ENCODE results near the gene SZT2.
"Not testable (repeated sequence)": the region's sequence is repeated elsewhere in the genome, so short reads cannot be mapped to it uniquely, and the experiment has no call there.

SZT2 gene

DNA sequence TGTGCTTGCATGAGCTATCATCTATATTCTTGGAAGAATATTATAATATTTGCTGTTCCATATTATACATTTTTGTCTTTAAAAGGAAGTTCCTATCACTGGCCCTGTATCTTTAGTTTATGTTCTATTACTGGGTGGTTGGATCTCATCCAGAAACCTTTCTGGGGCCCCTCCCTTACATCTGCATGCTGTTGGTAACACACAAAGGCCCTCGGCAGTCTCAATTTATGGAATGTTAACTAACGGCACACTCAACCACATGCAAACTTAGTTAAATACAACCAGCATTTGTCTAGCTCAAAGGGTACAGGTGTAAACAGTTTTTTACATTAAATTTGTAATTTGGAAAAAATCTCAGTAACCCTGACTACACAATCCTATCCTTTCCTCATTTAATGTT is 73.8 kb downstream of the SZT2 start:
- DNase-seq: no peak

DNA sequence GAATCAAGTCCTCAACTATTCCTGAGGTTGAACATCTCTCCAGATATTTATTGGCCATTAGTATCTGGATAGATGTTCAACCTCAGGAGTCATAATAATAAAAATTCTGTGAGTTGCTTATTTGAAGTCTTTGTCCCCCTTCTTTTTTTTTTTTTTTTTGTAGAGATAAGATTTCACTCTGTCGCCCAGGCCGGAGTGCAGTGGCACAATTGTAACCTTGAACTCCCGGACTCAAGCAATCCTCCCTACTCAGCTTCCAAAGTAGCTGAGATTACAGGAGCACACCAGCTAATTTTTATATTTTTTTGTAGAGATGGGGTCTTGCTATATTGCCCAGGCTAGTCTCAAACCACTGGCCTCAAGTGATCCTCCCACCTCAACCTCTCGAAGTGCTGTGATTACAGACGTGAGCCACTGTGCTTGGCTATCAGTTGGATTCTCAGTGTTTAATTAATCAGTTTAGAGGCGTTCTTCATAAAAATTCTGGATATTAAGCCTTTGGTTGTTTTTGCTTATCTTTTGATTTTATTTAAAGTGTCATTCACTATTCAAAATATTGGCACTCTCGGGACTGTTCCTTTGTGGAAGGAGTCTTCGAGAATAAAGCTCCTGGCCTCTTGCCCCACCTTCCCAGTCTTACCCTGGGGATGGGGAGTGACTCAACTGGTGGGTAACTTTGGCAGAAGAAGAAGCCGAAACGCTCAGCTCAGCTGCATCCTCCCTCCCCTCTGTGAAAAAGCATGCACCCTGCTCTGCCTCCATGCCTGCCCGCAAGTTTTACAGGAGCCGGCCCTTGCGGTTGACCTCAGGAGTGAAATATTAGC is 75.2 kb downstream of the SZT2 start:
- DNase-seq: no peak

DNA sequence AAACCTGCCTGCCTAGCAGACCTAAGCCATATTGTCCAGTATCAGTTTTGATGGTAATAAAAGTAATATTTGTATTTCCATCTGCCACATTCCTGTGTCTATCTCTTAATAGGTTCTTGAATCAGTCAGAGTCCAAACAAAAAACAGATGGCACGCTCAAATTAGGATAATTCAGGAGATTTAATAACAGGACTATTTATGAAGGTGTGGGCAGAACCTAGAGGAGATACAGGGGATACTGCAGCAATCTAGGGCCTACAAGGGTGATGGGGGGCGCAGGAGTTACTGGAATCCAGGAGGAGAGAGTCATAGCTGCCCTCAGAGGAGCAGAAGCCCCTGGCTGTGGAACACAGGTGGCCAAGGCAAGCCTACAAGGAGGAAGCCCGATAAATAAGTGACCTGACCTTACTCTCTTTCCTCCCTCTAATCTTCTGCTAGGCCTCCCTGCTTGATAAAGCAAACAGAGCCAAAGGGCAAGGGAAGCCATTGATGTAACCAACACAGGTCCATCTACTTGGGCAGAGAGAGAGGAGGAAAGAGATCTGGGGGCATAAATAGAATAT is 75.9 kb downstream of the SZT2 start:
- no peak for DNase-seq

DNA sequence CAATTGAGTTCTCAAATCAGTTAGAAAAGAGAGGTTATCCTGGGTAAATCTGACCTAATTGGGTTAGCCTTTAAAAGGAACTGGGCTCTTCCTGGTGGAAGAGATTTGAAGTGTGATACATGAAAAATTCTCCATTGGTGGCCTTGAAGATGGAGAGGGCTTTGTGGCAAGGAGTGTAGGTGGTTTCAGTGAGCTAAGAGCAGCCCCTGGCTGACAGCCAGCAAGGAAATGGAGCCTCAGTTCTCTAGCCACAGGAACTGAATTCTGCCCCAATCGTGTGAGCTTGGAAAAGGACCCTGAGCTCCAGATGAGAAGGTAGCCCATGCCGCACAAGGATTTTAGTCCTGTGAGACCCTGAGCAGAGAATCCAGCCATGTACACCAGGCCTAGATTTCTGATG is 76.7 kb downstream of the SZT2 start:
- no peak for DNase-seq

DNA sequence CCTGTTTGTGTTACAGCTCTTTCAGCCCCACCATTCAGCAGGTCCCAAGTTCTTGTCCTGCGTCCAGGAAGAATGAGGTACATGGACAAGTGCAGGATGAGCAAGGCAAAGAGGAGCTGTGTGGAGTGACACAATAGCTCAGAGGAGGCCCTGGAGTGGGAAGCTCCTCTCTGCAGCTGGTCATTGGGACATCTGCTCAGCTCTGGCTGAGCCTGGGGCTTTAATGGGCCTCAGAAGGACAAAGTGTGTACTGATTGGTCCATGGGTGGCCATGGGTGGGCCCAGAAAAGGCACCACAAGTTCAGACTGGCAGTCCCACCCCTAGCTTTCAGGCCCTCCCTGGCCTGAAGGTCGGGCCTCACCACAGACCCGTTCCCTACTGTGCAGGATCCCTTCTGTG is 78.7 kb downstream of the SZT2 start:
- no peak for DNase-seq

DNA sequence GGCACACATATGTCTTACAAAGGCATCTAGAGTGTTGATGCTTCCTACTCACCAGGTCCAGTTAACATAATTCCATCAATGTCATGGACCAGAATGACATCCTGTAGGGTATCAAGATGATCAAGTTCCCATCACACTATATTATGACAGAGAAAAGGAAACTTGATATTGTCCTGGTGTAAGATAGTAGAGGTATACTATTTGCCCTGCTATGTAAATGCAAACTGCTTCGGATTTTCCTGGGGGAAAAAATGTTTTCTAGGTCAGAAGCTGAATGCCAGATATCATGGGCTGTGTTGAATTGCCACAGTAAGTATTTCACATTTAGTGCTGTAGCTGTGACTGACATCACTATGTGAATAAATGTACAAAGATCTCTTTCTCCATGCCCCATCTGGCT is 80.2 kb downstream of the SZT2 start:
- DNase-seq: no peak

DNA sequence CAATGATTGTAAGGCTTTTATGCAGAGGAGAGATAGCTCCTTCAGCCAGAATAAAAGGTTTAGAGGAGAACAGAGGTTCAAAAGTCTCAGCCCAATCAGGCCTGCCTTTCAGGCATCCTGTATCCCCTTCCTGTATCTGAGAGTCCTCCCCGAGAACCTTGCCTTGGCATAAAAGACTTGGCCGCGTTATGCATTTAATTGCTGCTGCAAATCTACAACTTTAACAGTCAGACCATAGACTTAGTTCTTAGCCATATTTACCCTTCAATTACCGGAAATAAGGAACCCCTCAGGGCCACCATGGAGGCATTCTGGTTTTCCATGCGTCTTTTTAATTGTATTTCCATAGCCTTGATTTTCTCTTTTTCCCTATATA is 82.4 kb downstream of the SZT2 start:
- DNase-seq: no peak

DNA sequence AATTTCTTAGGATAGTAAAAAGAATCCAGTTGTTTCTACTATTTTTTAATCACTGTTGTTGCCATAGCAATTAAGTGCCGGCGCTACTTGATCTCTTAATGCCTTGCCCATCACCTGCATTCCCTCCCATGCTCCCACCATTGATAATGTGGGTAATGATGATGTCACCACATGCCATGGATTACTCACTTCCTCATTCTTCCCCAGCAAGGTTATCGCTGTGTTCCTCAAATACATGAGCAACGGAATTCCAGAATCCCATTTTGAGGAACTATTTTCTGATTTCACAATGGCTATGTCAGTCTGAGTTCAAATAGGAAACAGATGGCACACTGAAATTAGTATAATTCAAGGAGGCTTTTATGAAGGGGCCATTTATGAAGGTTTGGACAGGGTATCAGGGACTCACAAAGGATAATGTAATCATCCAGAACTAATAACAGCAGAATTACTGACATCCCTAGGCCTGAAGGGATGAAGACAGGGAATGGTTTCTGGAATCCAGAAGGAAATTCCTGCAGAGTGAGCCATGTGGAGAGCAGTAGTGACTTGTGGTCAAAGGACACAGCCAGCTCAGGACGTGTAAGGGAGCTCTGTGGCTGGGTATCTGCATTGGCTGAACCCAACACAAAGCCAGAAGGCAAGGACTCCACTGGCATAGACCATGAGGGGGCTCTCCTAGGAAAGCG is 82.9 kb downstream of the SZT2 start:
- DNase-seq: not testable (repeated sequence)

DNA sequence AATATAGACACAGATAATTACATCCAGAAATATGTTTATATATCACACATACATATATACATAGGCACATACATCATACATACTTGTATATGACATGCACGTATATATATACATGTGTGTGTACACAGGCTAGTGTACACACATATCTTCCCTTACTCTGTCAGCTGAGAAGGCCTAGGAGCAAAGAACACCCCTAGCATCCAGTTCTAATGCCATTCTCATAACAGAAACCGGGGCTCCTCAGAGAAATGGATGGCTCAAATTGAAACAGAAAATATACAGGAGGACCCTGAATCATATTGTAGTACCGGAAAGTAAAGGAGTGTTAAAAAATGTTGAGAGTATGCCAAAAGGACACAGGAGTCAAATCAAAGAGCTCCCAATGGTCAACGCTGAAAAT is 83.8 kb downstream of the SZT2 start:
- DNase-seq: no peak

DNA sequence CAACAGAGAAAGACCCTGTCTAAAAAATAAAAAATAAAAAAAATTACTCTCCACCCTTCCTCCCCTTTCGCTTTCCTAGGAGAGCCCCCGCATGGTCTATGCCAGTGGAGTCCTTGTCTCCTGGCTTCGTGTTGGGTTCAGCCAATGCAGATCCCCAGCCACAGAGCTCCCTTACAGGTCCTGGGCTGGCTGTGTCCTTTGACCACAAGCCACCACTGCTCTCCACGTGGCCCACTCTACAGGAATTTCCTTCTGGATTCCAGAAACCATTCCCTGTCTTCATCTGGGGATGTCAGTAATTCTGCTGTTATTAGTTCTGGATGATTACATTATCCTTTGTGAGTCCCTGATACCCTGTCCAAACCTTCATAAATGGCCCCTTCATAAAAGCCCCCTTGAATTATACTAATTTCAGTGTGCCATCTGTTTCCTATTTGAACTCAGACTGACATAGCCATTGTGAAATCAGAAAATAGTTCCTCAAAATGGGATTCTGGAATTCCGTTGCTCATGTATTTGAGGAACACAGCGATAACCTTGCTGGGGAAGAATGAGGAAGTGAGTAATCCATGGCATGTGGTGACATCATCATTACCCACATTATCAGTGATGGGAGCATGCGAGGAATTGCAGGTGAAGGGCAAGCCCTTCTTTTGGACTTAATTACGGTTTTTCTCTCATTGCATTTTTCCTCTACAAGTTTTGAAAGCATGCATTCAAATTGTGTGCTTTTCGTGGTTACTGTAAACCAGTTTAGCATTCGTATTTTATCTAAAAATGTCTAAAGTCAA is 86.1 kb downstream of the SZT2 start:
- DNase-seq: not testable (repeated sequence)

DNA sequence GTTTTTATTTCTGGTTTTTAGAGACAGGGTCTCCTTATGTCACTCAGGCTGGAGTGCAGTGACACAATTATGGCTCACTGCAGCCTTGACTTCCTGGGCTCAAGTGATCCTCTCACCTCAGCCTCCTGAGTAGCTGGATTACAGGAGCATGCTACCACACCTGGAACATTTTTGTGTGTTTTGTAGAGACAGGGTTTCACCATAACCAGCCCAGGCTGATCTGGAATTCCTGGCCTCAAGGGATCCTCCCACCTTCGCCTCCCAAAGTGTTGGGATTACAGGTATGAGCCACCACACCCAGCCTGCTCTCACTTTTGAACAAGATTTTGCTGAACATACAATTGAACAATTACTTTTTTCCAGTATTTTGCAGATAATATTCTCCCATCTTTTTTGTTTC is 88.0 kb downstream of the SZT2 start:
- no peak for DNase-seq

DNA sequence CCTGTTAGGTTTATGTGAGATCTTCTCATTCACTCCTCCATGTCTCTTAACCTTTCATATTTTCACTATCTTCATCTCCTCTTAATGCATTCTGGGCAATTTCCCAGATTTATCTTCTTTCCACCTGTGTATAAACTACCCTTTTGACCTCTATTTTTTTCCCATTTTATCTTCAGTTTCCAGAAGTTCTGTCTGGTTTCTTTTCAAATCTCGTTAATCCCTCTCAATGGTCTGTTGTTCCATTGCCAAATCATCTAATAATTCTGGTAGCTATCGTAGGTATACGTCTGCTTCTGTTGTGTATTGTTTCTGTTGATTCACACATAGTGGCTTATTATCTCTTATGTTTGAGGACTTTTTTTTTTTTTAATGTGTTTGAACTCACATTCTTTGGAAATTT is 89.7 kb downstream of the SZT2 start:
- DNase-seq: no peak

DNA sequence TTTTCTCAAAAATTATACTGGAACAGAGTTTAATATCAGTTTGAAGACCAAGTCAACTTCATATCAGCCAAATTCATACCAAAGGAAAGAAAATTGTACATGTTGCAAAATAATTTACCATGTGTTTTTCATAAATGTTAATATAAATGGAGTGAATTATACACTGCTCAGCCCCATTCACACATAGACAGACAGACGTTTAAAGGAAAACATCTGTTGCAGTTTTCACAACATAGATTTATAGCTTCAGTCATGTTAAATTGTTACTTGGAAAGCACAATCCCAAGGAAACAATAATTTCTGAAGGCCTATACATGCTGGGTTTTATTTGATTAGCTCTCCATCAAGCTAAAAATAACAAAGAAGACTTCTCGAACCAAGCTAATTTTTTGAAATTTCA is 91.8 kb downstream of the SZT2 start:
- no peak for DNase-seq

DNA sequence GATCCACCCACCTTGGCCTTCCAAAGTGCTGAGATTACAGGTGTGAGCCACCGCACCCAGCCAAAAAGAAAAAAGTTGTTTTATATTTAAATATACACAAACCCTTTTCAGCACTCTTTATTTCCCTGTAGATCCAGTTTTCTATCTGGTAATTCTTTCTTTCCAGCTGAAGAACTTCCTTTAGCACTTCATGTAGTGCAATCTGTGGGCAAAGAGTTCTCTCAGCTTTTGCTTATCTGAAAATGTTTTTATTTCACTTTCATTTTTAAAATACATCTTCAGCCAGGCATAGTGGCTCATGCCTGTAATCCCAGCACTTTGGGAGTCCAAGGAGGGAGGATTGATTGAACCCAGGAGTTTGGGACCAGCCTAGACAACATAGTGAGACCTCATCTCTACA is 92.5 kb downstream of the SZT2 start:
- DNase-seq: no peak

DNA sequence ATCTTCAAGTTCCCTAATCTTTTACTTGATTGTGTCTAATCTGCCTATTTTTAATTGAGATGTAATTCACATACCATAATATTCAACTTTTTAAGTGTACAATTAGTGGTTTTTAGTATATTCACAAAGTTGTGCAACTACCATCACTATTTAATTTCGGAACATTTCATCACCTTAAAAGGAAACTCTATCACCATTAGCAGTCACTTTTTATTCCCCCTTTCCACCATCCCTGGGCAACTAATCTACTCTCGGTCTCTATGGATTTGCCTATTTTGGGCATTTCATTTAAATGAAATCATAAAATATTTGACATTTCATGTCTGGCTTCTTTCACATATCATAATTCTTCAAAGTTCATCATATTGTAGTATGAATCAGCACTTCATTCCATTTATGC is 94.7 kb downstream of the SZT2 start:
- DNase-seq: no peak

DNA sequence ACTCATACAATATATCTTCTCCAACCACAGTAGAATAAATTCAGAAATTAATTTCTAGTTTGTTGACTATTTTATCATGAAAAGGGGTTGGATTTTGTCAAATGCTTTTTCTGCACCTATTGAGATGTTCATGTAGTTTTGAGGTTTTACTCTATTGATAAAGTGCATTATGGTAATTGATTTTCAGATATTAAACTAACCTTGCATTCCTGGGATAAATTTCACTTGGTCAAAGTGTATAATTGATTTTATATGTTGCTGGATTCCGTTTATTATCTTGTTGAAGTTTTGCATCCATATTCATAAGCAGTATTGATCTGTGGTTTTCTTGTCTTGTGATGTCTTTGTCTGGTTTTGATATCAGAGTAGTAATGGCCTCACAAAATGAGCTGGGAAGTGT is 98.5 kb downstream of the SZT2 start:
- no peak for DNase-seq

DNA sequence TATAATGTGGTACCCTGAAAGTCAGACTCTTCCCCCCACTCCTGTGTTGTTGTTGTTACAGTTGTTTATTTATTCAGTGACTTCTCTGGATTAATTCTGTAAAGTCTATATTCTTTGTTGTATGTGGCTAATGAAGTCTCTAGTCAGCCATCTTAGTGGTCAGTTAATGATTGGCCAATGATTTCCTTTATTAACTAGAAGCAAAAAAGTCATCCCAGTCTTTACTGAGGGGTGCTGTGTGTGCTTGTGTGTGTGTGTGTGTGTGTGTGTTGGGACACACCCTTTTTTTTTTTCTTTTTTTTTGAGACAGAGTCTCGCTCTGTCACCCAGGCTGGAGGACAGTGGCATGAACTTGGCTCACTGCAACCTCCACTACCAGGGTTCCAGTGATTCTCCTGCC is 101.4 kb downstream of the SZT2 start:
- DNase-seq: no peak

DNA sequence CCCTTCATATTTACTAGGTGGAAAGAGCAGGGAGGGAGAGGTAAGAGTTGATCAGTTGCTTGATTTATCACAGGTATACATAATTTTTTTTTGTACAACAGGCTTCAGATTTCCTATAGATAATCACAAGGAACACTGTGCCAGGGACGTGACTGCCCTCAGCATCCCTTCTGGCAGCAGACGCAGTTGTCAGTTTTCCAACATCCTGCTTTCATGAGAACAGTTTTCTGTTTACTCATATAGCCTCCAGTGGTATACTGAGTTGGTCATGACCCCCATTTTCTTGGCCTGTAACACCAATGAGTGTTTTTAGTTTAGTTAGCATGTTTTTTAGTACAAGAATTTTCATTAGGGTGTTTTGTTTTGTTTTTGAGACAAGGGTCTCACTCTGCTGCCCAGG is 103.1 kb downstream of the SZT2 start:
- no peak for DNase-seq

DNA sequence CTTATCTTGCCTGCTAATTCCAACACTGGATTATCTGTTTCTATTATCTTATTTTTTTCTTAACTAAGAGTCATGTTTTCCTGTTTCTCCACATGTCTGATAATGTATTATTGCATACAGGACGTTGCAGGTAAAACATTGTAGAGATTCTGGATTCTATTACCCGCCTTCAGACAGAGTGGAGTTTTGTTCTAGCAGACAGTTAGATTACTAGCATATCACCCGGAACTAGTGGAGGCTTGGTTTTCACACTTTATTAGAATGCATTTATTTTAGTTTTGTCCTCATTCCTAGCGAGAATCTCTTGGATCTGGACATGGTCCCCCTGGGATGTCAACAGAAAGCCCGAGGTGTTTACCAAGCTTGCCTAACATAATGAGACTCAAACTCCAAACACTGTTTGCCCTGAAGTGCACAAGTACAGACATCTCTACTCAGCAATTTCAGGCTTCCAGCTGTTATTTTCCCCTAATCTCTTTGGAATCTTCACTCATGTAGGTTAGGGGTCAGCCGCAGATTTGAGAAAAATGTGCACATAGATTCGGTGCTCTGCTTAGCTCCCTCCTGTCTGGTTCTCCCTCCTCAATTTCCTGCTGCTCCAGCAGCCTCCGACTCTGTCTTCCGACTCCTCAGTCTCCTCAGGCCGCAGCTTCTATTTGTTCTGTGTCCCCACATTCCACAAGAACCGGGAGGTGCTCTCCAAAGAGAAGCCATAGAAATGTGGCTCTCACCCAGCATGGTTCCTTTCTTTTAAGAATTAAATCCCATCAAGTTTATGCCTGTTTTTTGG is 104.2 kb downstream of the SZT2 start:
- DNase-seq: no peak

DNA sequence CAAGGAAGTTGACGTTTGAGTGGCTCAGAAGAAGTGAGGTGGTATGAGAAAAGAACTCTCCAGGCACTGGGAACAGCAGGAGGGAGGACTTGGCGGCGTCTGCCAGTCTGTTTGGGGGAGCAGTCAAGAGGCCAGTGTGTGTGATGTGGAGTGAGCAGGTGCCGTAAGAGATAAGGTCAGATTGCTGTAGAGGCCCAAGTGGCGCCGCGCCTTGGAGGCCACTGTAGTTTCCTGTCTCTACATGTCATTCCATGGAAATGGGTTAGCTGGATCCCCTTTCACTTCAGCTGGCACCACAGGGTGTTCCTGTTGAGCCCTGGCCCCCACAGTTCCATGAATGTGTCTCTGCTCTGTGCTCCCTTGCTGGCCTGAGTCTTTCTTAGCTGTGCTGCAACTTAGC is 105.5 kb downstream of the SZT2 start:
- no peak for DNase-seq

DNA sequence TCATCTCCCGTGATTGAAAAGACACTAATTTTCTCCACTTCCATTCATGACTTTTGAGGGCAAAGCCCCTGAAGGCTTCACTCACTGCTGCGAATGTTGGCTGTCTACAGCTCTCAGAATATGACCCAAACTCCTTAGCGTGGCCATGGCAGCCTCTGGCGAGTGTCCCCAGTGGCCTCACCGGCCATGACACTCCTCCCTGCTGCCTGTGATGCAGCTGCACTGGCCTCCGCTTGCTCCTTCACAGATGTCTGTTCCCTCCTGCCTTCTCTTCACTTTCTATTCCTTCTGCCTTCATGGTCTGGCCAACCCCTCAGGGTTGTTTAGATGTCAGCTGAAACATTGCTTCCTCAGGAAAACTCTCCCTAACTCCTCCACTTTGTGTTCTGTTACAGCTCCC is 110.2 kb downstream of the SZT2 start:
- no peak for DNase-seq

DNA sequence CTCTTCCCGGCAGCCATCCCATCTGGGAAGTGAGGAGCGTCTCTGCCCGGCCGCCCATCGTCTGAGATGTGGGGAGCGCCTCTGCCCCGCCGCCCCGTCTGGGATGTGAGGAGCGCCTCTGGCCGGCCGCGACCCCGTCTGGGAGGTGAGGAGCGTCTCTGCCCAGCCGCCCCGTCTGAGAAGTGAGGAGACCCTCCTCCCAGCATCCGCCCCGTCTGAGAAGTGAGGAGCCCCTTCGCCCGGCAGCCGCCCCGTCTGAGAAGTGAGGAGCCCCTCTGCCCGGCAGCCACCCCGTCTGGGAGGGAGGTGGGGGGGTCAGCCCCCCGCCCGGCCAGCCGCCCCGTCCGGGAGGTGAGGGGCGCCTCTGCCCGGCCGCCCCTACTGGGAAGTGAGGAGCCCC is 112.1 kb downstream of the SZT2 start:
- not testable (repeated sequence) for DNase-seq

DNA sequence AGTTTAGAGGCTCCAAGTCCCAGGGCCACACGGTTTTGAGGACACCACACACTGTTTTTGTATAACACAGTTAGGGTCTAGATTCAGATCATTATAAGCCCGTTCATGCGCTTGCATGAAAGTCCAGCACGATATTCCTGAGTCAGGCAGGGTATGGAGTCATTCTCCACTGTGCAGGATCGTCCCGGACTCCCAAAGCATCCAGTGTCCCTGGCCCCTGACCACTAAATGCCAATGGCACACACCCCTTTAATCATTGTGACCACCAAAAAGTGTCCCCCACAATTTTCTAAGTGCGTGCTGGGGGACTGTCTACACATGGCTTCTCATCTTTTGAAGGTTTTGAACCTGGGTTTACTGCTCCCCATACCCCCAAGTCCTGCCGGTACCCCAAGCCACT is 113.8 kb downstream of the SZT2 start:
- no peak for DNase-seq
